Natural killer cell treated with Interleukin-12 subunit alpha and Interleukin-12 subunit beta and Interleukin-15 and Interleukin-18, amount 100 ng/mL, for 72 hours (primary cell): ENCODE results near the gene CITED4. TPM values are rescaled to one million over a fixed set of nuclear protein-coding genes. Genes with fewer than 3 reads are reported as not detected.

Source experiments
- ATAC-seq, 2 donors: fragments of 150-1000 bp; cut with Tn5 transposase in 1 of 2; sonication (Bioruptor Pico), chemical (Tn5 transposase) in 1 of 2; 2 replicates each; pipeline ENCODE4 v1.10.0; 2021
- DNase-seq: peaks from one replicate; pipeline ENCODE4 v3.0.0; 2022; ENCODE audit warnings: low spot score
- H3K27ac Mint-ChIP-seq, 2 donors: 1 replicate in 1 of 2; 2 replicates in 1 of 2; pipeline ENCODE4 v1.8.0; 2022; ENCODE audit warnings: mixed read lengths in 2 of 2, mild to moderate bottlenecking in 1 of 2, moderate library complexity in 1 of 2
- H3K27me3 Mint-ChIP-seq, 2 donors: 1 replicate in 1 of 2; 2 replicates in 1 of 2; pipeline ENCODE4 v1.8.0; 2022; ENCODE audit warnings: mixed read lengths in 2 of 2
- H3K36me3 Mint-ChIP-seq: one replicate; pipeline ENCODE4 v1.8.0; 2022; ENCODE audit warnings: mixed read lengths
- H3K4me1 Mint-ChIP-seq, 2 donors: 1 replicate in 1 of 2; 2 replicates in 1 of 2; pipeline ENCODE4 v1.8.0; 2022; ENCODE audit warnings: low read depth in 2 of 2, mixed read lengths in 2 of 2, mild to moderate bottlenecking in 1 of 2
- H3K4me3 Mint-ChIP-seq: one replicate; pipeline ENCODE4 v1.8.0; 2022; ENCODE audit warnings: mixed read lengths
- H3K9me3 Mint-ChIP-seq: 2 replicates; pipeline ENCODE4 v1.8.0; 2022; ENCODE audit warnings: mixed read lengths
- total RNA-seq, 2 donors: library from RNA; stranded (reverse); gene quantifications; one replicate each; pipeline ENCODE4 v1.2.3, GENCODE V29; 2022

Gene CITED4
- total RNA-seq, 2 donors from 2014 or later, result 2.5 to 3.5 TPM

DNA sequence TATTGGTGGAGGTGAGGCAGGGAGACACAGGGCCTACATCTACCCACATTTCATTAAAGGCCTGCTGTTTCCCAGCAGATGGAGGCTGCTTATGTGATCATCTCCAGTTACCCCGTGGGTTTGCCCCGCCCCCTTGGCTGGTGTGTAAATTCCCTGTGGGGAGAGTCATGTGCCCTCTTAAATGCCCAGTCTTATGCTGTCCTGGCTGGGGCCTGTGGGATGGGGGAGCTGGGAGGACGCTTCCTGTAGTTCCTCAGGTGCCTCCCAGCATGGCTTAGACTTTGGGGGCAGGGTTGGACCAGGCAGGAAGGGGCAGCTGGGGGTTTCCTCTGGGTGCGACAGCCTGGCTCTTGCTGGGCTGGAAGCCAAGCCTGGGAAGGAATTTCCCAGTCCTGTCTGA, 15.5 kb upstream of the CITED4 start:
- Mint-ChIP-seq H3K9me3 (peaks cover 9% of the 10 kb centered on the region), H3K4me3 (peak overlapping the region; percentile 45), H3K27me3 (peaks cover 0 to 2% of the 10 kb centered on the region in 2 donors), H3K4me1 (peaks cover 41 to 47% of the 10 kb centered on the region in 2 donors), H3K36me3 (peaks cover 9% of the 10 kb centered on the region), H3K27ac (peak overlapping the region; percentile 72 to 85)
- DNase-seq (peak; percentile 79), ATAC-seq (peak; percentile 41 to 68)

DNA sequence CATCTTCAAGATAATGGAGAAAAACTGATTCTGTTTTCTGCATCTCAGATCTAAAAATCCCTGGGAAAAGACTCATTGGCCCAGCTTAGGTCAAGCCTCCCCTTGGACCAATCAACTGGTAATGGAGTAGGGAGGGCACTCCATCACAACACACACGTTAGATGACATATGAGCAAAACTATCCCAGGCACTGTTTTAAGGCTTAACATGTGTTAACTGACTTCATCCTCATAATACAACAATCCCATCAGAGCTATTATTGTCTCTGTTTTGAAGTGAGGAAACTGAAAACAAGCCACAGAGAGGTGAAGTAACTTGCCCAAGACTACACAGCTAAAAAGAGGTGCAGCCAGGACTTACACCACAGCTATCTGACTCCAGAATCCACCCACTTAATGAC, 14.7 kb upstream of the CITED4 start:
- ATAC-seq (no peak), DNase-seq (no peak)
- H3K27me3 Mint-ChIP-seq, result no peaks in the 10 kb centered on the region
- peaks cover 41 to 49% of the 10 kb centered on the region in 2 donors for H3K4me1 Mint-ChIP-seq
- peaks cover 9% of the 10 kb centered on the region for H3K9me3 Mint-ChIP-seq
- H3K4me3 Mint-ChIP-seq, result peak overlapping the region; percentile 45
- H3K27ac Mint-ChIP-seq, result peak overlapping the region; percentile 72 to 85
- H3K36me3 Mint-ChIP-seq, result peaks cover 9% of the 10 kb centered on the region

DNA sequence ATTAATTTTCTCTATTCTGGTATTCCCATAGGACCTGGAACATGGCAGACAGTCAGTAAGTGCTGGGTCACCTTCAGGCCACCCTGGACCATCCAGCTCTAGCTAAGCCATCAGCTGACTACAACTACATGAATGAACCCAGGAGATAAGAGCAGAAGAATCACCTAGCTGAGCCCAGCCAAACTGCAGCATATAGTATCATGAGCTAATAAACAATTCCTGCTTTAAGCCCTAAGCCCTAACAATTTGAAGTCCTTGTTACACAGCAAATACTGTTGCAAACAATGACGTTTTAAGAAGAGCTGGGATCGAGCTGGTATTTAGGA, 14.2 kb upstream of the CITED4 start:
- no peak for DNase-seq
- Mint-ChIP-seq H3K9me3 (peaks cover 9% of the 10 kb centered on the region), H3K36me3 (peaks cover 9% of the 10 kb centered on the region), H3K27me3 (no peaks in the 10 kb centered on the region), H3K27ac (peak overlapping the region; percentile 72 to 85), H3K4me1 (peaks cover 41 to 49% of the 10 kb centered on the region in 2 donors), H3K4me3 (peak overlapping the region; percentile 58)
- no peak for ATAC-seq

DNA sequence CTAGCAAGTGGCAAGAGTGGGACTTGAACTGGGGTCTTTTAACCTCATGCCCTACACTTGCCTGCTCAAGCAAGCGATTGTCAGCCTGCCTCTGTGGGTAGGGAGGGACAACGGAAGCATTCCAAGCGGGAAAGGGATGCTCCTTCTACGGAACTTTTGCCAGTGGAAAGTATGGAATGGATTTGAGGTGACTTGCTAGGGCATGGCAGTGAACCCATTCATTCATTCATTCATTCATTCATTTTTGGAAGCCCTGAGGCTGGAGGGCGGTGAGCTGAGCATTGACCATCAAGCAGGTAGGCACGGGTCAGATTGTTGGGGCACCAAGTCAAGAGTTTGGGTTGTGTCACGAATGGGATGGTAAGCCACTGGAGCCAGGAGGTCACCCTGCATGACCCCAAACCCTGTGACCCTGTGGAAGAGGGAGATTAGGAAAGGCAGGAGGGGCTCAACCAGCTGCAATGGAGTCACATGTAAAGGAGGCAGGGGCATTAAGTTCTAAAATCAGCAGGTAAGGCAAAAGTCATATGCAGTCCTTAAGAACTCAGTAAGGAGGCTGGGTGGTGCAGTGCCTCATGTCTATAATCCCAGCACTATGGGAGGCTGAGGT, 11.8 kb upstream of the CITED4 start:
- peaks cover 41 to 49% of the 10 kb centered on the region in 2 donors for H3K4me1 Mint-ChIP-seq
- H3K27ac Mint-ChIP-seq, result peak overlapping the region; percentile 59 to 83
- no peaks in the 10 kb centered on the region for H3K27me3 Mint-ChIP-seq
- H3K9me3 Mint-ChIP-seq, result peaks cover 9% of the 10 kb centered on the region
- DNase-seq (no peak), ATAC-seq (no peak)
- H3K4me3 Mint-ChIP-seq, result peak overlapping the region; percentile 61
- peaks cover 9% of the 10 kb centered on the region for H3K36me3 Mint-ChIP-seq

DNA sequence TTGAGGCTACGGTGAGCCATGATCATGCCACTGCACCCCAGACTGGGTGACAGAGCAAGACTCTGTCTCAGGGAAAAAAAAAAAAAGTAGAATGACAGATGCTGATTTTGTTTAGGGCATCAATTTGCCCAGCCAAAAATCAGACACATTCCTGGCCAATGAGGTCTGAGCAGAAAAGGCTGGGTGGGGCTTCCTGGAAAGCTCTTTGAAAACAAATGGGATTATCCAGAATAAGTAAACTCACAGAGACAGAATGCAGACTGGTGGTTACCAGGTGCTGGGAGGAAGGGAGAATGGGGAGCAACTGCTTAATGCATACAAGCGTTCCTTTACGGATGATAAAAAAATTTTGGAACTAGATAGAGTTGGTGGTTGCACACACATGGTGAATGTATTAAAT, 10.1 kb upstream of the CITED4 start:
- no peak overlapping the region for H3K4me3 Mint-ChIP-seq
- H3K9me3 Mint-ChIP-seq, result peaks cover 9% of the 10 kb centered on the region
- peaks cover 36 to 40% of the 10 kb centered on the region in 2 donors for H3K4me1 Mint-ChIP-seq
- no peaks in the 10 kb centered on the region for H3K27me3 Mint-ChIP-seq
- H3K36me3 Mint-ChIP-seq, result peaks cover 9% of the 10 kb centered on the region
- no peak overlapping the region for H3K27ac Mint-ChIP-seq
- no peak for ATAC-seq
- no peak for DNase-seq

DNA sequence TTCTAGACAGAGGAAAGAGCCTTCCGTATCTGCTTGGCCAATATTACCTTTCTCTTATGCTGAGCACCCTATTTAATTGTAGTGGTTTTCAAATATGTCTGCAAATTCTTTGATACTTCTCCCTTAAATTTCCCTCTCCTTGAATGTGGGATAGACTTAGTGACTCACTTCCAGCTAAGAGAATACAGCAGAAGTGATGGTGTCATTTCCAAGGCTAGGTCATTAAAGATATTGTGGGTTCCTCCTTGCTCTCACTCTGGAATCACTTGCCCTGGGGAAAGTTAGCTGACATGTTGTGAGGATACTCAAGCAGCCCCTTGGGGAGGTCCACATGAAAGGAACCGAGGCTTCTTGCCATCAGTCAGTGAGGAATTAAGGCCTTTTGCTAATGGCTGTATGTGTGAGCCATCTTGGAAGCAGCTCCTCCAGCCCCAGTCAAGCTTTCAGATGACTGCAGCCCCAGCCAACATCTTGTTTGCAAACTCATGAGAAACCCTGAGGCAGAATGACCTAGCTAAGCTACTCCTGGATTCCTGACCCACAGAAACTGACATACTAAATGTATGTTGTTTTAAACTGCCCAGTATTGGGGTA, 8.1 kb upstream of the CITED4 start:
- DNase-seq (no peak), ATAC-seq (no peak)
- H3K4me1 Mint-ChIP-seq, result peaks cover 16 to 24% of the 10 kb centered on the region in 2 donors
- no peak overlapping the region for H3K27ac Mint-ChIP-seq
- H3K9me3 Mint-ChIP-seq, result no peaks in the 10 kb centered on the region
- no peak overlapping the region for H3K4me3 Mint-ChIP-seq
- H3K36me3 Mint-ChIP-seq, result no peaks in the 10 kb centered on the region
- no peaks in the 10 kb centered on the region for H3K27me3 Mint-ChIP-seq

DNA sequence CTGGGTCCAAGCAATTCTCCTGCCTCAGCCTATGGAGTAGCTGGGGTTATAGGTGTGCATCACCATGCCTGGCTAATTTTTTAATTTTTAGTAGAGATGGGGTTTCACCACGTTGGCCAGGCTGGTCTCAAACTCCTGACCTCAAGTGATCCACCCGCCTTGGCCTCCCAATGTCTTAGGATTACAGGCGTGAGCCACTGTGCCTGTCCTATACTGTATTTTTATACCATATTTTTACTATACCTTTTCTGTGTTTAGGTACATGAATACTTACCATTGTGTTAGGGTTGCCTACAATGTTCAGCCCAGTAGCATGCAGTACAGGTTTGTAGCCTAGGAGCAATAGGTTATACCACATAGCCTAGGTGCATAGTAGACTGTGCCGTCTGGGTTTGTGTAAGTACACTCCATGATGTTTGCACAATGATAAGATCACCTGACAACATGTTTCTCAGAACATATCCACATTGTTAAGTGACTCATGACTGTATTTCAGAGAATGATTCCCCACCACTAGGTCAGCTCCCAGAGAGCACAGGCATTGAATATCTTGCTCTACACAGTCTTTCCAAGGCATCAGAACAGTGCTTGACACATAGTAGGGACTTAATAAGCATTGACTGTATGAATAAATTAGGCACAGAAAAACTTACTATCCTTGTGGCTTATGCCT, 6.0 kb upstream of the CITED4 start:
- no peaks in the 10 kb centered on the region for H3K9me3 Mint-ChIP-seq
- peak; percentile 62 to 63 for ATAC-seq
- peaks cover 2 to 10% of the 10 kb centered on the region in 2 donors for H3K4me1 Mint-ChIP-seq
- no peaks in the 10 kb centered on the region for H3K36me3 Mint-ChIP-seq
- H3K27ac Mint-ChIP-seq, result no peak overlapping the region
- no peak for DNase-seq
- H3K4me3 Mint-ChIP-seq, result no peak overlapping the region
- H3K27me3 Mint-ChIP-seq, result no peaks in the 10 kb centered on the region

DNA sequence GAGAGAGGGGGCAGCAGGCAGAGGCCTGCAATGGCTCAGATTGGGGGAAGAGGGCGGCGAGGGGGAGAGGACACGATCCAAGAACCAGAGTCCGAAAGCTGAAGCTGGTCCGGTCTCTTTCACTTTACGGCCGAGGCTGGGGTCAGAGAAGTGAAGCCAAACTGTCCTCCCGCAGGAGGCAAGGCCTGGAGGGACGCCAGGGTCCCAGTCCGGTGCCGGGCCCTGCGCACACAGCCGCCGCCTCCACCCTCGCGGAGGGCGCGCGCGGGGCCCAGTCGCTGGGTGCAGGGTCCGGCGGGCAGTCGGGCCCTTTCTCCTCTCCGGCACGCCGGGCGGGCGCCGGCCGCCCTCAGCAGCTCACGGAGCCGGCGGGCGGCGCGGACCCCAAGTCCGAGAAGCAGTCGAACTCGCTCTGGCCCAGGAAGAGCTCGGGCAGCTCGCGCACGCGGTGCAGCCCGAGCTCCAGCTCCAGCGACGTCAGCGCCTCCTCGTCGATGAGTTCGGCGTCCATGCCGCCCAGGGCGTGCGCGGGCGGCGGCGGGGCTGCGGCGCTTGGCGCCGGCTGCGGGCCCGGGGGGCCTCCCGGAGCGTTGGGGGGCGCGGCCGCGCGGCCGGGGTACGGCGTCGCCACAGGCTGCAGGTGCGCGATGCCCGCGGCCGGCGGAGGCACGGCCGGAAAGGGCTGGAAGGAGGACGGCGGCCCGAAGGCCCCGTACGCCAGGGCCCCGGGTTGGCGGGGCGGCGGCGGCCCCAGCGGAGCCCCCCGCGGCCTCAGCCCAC, 749 bp downstream of the CITED4 start:
- ATAC-seq, result no peak

DNA sequence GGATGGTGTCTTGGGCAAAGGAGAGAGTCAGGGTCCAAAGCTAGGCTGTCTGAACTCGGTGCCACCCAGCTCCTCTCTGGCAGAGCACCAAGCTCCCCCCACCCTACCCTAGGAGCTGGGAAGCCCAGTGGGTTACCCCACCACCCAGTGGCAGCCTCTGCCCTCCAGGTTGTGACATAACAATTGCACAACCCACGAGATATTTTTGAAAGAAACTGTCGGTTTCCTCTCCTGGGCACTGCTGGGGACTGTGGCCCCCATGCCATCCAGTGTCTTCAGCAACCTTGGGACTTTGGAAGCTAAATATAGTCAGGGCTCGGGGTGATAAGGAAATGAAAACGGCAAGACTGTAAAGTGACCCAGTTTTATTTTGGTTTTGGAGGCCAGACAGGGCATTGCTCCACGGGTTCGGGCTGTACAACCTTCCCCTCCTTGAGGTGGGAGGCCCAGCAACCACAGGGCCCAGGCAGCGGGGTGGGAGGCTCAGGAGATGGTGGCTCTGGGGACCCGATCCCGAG, 1.4 kb downstream of the CITED4 start:
- peak overlapping the region; percentile 41 to 67 for H3K27ac Mint-ChIP-seq
- H3K36me3 Mint-ChIP-seq, result no peaks in the 10 kb centered on the region
- H3K27me3 Mint-ChIP-seq, result peaks cover 10 to 12% of the 10 kb centered on the region in 2 donors
- H3K4me1 Mint-ChIP-seq, result peaks cover 12 to 13% of the 10 kb centered on the region in 2 donors
- no peaks in the 10 kb centered on the region for H3K9me3 Mint-ChIP-seq
- ATAC-seq (no peak), DNase-seq (no peak)
- H3K4me3 Mint-ChIP-seq, result peak overlapping the region; percentile 86

More for the DNA sequence above, 749 bp downstream of the CITED4 start:
- no peak for DNase-seq
- Mint-ChIP-seq H3K27me3 (peaks cover 10 to 12% of the 10 kb centered on the region in 2 donors), H3K9me3 (no peaks in the 10 kb centered on the region), H3K36me3 (no peaks in the 10 kb centered on the region), H3K4me3 (peak overlapping the region; percentile 86), H3K27ac (peak overlapping the region; percentile 41 to 67), H3K4me1 (peaks cover 12 to 16% of the 10 kb centered on the region in 2 donors)

DNA sequence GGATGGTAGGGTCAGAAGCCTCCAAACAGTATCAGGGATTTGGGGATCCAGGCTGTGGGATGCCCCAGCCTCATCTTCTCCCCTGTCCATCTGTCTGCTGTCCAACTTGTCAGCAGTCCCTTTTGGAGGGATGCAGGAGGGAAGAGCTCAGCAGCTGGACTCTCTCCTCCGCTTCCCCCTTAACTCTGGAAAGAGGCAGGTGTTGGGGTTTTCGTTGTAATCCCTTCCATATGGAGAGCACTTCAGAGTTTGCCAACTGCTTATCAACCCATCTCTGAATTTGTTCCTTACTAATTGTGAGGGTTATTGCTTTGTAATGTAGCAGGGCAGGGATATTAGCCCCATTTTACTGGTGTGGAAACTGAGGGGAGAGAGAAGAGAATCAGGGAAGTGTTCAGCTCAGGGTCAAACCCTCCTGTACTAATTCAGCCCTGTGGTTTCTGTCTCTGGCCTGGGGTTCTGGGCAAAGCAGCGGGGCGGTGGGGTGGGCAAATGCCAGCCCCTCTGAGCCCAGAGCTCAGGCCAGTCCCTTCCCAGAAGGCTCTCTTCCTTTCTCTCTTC, 3.2 kb downstream of the CITED4 start:
- H3K27me3 Mint-ChIP-seq, result peaks cover 10 to 12% of the 10 kb centered on the region in 2 donors
- H3K36me3 Mint-ChIP-seq, result no peaks in the 10 kb centered on the region
- peak overlapping the region in 1 of 2 donors; percentile 59 for H3K27ac Mint-ChIP-seq
- no peaks in the 10 kb centered on the region for H3K9me3 Mint-ChIP-seq
- DNase-seq (no peak), ATAC-seq (no peak)
- no peak overlapping the region for H3K4me3 Mint-ChIP-seq
- H3K4me1 Mint-ChIP-seq, result peaks cover 12 to 13% of the 10 kb centered on the region in 2 donors

DNA sequence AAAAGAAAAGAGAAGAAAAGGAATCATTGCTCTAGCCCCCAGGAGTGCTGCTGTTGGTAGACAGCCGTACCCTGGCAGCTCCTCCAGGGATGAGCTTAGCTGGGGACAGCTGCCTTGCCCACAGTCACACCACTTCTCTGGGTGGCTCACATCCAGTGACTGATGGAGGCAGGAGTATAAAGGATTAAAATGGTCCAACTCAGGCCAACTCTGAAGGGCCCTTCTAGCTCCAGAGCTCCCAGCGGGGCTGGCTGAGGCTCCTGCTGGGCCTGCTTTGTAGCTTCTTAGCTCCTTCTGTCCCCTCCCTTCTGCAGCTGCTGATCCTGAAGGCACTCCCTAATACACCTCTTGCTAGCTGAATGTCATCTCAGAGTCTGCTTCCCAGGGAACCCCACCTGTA, 4.4 kb downstream of the CITED4 start:
- ATAC-seq, result no peak
- Mint-ChIP-seq H3K27me3 (peaks cover 14 to 15% of the 10 kb centered on the region in 2 donors), H3K9me3 (no peaks in the 10 kb centered on the region), H3K4me3 (no peak overlapping the region), H3K36me3 (no peaks in the 10 kb centered on the region), H3K27ac (no peak overlapping the region), H3K4me1 (peaks cover 9 to 11% of the 10 kb centered on the region in 2 donors)
- no peak for DNase-seq

DNA sequence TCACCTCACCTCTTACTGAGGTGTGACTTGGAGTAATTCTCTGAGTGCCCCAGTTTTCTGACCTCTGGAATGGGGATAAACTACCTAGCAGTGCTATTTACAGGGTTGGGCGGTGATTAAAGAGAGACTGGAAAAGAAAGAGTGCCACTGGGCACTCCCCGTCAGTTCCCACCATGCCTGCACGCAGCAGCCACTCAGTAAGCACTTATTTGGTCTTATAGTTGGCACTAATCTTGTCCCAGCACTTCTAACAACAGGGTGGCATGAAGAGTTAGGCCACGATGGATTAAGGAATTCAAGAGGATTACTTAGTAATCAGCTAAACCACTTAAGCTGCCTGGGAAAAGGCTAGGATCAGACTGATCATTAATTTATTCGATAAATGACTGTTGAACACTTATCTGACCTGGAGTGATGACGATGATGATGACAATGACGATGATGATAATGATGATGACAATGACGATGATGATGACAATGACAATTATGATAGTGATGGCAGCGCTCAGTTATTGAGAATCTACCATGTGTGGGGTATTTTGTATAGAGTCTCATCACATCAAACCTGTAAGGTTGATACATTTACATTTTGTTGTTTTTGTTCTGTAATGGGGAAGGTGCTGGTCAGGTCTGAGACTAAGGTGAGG, 5.4 kb downstream of the CITED4 start:
- Mint-ChIP-seq H3K27me3 (peaks cover 14 to 15% of the 10 kb centered on the region in 2 donors), H3K4me1 (peaks cover 5 to 6% of the 10 kb centered on the region in 2 donors), H3K27ac (no peak overlapping the region), H3K9me3 (no peaks in the 10 kb centered on the region), H3K4me3 (no peak overlapping the region), H3K36me3 (no peaks in the 10 kb centered on the region)
- ATAC-seq (no peak), DNase-seq (no peak)

DNA sequence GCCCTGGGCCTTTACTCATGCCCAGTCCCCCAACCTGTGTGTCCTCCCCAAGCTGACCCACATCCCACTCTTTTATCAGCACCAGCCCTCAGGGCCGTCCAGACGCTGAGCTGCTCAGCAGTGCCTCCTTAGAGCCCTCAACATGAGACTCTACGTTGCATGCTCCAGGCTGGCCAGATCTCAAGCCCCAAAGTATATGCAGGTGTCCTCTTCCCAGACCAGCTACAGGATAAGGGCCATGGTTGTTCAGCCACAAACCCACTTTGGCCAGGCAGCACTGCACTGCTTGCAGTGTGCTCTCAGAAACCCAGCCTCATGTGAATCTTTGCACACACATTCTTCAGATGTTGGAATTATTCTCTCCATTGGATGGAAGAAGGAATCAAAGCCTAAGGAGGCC, 6.0 kb downstream of the CITED4 start:
- Mint-ChIP-seq H3K9me3 (no peaks in the 10 kb centered on the region), H3K27me3 (peaks cover 14 to 15% of the 10 kb centered on the region in 2 donors), H3K36me3 (no peaks in the 10 kb centered on the region), H3K27ac (no peak overlapping the region), H3K4me3 (no peak overlapping the region), H3K4me1 (peaks cover 5 to 8% of the 10 kb centered on the region in 2 donors)
- peak; percentile 32 to 48 for ATAC-seq
- no peak for DNase-seq
